ENCODE measurements around the gene MROH9.
A peak's percentile ranks its signal among the peaks of the same experiment; 100 is the strongest.
"Not testable (repeated sequence)": the region's sequence is repeated elsewhere in the genome, so short reads cannot be mapped to it uniquely, and the experiment has no call there.

MROH9 gene, protein sequence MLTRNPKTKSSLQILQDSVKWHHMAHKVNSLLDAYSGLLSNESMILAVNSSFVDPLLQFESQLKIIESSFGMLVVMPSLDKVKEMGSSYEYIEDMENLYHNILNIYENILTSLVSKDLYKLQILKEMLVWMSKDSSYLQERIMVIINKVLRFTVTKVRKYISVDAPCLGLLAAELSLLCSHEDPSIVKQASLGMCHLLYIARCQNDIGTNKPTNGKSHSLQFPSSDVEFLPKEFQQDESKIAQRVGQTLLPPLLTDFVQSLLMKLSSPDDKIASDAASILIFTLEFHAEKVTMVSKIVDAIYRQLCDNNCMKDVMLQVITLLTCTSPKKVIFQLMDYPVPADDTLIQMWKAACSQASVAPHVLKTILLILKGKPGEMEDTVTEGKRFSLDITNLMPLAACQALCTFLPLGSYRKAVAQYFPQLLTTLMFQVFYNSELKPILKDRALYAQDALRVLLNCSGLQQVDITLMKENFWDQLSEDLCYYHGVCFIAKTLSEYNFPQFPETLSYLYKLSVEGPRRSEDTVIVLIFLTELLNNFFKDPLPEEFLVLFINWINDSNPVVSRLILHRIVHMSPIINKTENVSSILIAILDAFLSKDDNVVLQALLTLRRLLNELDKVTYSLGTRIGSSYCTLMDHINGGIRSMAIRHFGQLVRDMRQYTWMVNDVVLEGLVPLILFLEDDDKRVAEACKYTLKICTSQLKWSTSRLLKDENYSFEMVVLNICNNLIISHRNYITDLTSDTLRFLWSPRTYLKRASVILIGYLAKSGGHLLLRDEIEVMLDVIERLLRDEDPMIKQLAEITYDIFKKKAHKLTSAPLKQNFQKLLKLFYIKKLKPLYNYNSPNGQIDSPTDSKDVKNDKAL

DNA sequence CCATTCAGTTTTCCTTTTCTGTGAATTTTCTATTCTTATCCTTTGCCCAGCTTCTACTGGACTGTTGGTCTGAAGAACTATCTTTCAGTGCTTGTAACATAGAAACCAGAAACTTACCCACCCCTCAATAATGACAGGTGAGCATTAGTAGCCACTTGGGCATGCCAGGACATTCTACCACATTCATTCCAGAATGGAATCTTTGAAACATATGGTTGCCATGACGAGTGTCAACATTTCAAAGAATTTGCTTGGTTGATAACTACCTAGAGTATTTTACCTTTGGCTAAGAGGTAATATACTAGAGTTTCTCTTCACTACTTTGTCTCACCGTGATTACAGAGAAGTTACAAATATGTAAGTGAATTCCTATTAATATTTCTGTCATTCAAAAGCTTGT is at the start of gene MROH9:
MROH9 (plus strand) TSS at position 304 of the 400 bp plus-strand sequence. CDS start 10,023 bp downstream, outside the sequence.
- H3K9me3 ChIP-seq (ENCODE audit: control insufficient read depth, low read length): no peaks in the 10 kb centered on the region
- no peak within 1 kb of the TSS for H3K4me3 ChIP-seq (ENCODE audit: low read length)
- no peak for DNase-seq (ENCODE audit: low read depth)
- H3K36me3 ChIP-seq (ENCODE audit: control insufficient read depth, insufficient read depth, low read length, severe bottlenecking): no peaks in the 10 kb centered on the region
- peaks cover 6% of the 10 kb centered on the region for H3K4me1 ChIP-seq (ENCODE audit: control insufficient read depth, insufficient read depth, low read length)
- no peak within 1 kb of the TSS for H3K9ac ChIP-seq (ENCODE audit: low read length)
- no peaks in the 10 kb centered on the region for H3K27me3 ChIP-seq (replicated peaks; ENCODE audit: control insufficient read depth, insufficient read depth, low read length)

DNA sequence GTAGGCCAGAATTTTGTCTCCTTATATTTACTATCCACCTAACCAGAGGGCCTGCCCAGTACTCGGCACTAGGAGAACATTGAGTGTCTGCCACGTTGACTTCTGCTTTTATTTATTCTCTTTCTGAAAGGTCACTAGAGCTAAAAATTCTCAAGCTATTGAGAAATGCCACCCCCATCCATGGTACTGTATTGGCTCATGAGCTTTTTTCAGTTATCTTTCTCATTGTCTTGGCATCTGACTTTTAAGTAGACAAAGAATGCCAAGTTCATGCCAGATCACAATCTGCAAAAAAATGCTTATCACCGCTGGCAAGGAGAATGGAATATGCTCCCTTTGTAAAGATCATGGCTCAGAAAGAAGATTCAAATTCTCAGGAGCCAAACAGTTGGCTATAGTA is 49.8 kb upstream of the MROH9 start:
- H3K9me3 ChIP-seq (ENCODE audit: control insufficient read depth, low read length): no peaks in the 10 kb centered on the region
- no peaks in the 10 kb centered on the region for H3K27me3 ChIP-seq (replicated peaks; ENCODE audit: control insufficient read depth, insufficient read depth, low read length)
- no peak overlapping the region for H3K9ac ChIP-seq (ENCODE audit: low read length)
- DNase-seq (ENCODE audit: low read depth): peak; percentile 76
- no peaks in the 10 kb centered on the region for H3K36me3 ChIP-seq (ENCODE audit: control insufficient read depth, insufficient read depth, low read length, severe bottlenecking)
- no peak overlapping the region for H3K4me3 ChIP-seq (ENCODE audit: low read length)
- H3K4me1 ChIP-seq (ENCODE audit: control insufficient read depth, insufficient read depth, low read length): peaks cover 29% of the 10 kb centered on the region

DNA sequence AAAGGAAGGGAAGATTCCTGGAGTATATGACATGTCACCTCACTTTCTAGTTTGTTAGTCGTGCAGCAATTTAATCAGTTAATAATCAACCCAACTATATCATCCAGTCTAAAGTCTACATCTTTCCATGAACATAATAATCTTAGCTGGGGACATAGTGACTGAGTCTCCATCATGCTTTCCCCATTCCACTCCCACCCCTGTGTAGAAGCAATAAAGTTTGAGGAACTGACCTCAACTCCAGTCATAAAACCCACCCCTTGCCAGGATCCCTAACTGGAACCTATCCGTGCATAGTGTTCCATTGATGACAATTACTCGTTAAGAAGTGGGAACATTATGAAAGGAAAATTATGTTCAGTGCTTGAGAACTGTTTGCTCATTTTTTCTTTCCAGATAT is 48.9 kb upstream of the MROH9 start:
- H3K4me3 ChIP-seq (ENCODE audit: low read length): no peak overlapping the region
- no peak overlapping the region for H3K9ac ChIP-seq (ENCODE audit: low read length)
- no peaks in the 10 kb centered on the region for H3K9me3 ChIP-seq (ENCODE audit: control insufficient read depth, low read length)
- no peak for DNase-seq (ENCODE audit: low read depth)
- H3K4me1 ChIP-seq (ENCODE audit: control insufficient read depth, insufficient read depth, low read length): peaks cover 23% of the 10 kb centered on the region
- H3K27me3 ChIP-seq (replicated peaks; ENCODE audit: control insufficient read depth, insufficient read depth, low read length): no peaks in the 10 kb centered on the region
- H3K36me3 ChIP-seq (ENCODE audit: control insufficient read depth, insufficient read depth, low read length, severe bottlenecking): no peaks in the 10 kb centered on the region

DNA sequence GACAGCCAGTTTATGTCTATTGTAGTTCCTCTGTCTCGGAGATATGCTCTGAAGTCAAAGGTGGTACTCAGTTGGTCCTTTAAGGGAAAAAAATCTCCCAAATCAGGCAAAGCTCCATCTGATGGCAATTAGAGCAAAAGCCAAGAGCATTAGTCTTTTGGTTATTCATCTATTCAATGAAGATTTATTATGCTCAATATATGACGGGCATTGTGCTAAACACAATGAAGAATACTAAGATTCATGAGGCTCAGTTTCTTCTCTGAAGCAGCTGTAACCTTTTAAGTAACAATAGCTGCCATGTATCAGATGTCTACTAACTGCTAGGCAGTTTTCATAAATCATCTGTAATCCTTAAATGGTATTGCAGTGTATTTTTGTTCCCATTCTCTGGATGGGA is 47.6 kb upstream of the MROH9 start:
- no peaks in the 10 kb centered on the region for H3K36me3 ChIP-seq (ENCODE audit: control insufficient read depth, insufficient read depth, low read length, severe bottlenecking)
- no peaks in the 10 kb centered on the region for H3K27me3 ChIP-seq (replicated peaks; ENCODE audit: control insufficient read depth, insufficient read depth, low read length)
- no peak overlapping the region for H3K9ac ChIP-seq (ENCODE audit: low read length)
- no peaks in the 10 kb centered on the region for H3K9me3 ChIP-seq (ENCODE audit: control insufficient read depth, low read length)
- no peak overlapping the region for H3K4me3 ChIP-seq (ENCODE audit: low read length)
- H3K4me1 ChIP-seq (ENCODE audit: control insufficient read depth, insufficient read depth, low read length): peaks cover 11% of the 10 kb centered on the region
- DNase-seq (ENCODE audit: low read depth): no peak

DNA sequence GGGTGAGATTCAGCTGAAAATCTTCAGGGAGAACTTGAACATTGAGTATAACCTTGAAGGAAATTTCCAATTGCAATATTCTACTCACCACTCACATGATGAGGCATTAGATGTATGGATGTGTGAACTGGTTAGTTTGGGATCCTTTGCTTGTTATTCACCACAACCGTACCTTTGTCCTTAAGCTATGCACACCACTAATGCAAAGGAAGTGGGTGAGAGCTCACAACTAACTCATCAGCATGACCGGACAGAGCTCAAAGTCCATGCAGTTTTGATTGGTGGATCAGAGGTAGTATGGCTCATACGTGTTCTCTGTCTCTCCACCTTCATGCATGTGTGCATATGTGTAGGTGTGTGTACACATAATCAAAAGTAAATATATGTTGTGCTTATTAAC is 43.5 kb upstream of the MROH9 start:
- peaks cover 27% of the 10 kb centered on the region for H3K4me1 ChIP-seq (ENCODE audit: control insufficient read depth, insufficient read depth, low read length)
- H3K4me3 ChIP-seq (ENCODE audit: low read length): no peak overlapping the region
- no peaks in the 10 kb centered on the region for H3K27me3 ChIP-seq (replicated peaks; ENCODE audit: control insufficient read depth, insufficient read depth, low read length)
- no peak for DNase-seq (ENCODE audit: low read depth)
- H3K9ac ChIP-seq (ENCODE audit: low read length): no peak overlapping the region
- H3K9me3 ChIP-seq (ENCODE audit: control insufficient read depth, low read length): no peaks in the 10 kb centered on the region
- no peaks in the 10 kb centered on the region for H3K36me3 ChIP-seq (ENCODE audit: control insufficient read depth, insufficient read depth, low read length, severe bottlenecking)

DNA sequence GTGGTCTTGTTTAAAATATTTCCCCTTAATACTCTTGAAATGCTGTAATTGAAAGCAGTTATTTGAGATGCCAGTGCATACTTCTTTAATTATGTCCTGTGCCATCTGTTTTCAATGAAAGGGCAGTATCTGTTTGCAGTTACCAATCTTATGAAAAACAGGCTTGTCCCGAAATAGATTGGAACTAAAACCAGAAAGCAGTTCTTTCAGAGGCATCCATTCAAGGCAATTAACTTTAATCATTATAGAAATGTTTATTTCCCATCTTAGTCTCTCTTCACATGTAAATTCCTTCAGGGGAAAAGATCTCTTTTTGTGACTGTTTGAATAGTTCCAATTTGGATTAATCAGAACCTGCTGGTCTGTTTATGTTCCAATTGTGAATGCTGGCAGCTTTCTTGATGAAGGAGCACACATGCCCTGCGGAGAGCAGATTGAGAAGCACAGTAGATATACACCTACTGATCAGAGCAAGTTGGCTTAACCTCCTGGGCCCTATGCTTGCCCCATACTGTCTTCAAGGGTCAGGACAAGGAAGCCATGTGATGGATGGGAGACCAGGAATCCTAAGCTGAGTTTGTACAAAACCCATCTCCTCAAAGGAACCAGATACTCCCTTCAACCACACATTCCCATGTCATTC is 41.6 kb upstream of the MROH9 start:
- peaks cover 27% of the 10 kb centered on the region for H3K4me1 ChIP-seq (ENCODE audit: control insufficient read depth, insufficient read depth, low read length)
- peak overlapping the region; percentile 27 for H3K9ac ChIP-seq (ENCODE audit: low read length)
- peak; percentile 94 for DNase-seq (ENCODE audit: low read depth)
- no peaks in the 10 kb centered on the region for H3K36me3 ChIP-seq (ENCODE audit: control insufficient read depth, insufficient read depth, low read length, severe bottlenecking)
- no peaks in the 10 kb centered on the region for H3K27me3 ChIP-seq (replicated peaks; ENCODE audit: control insufficient read depth, insufficient read depth, low read length)
- H3K9me3 ChIP-seq (ENCODE audit: control insufficient read depth, low read length): no peaks in the 10 kb centered on the region
- peak overlapping the region; percentile 6 for H3K4me3 ChIP-seq (ENCODE audit: low read length)

DNA sequence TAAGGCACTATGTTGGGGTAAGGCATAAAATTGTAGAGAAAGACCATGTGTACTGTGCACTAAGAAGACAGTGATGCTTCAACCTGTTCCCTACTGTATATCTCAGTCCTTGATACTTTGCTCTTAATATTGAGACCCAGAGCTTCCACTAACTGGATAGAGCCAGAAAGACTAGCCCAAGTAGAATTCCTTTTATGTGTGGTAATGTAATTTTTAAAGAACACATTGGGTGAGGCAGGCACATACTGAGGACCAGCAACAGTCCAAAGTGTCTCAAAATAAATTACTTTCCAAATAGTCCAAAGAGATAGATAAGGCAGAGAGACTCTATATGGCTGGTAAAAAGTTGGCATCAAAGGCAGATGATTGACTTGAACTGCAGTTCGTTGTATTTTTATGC is 31.4 kb upstream of the MROH9 start:
- H3K36me3 ChIP-seq (ENCODE audit: control insufficient read depth, insufficient read depth, low read length, severe bottlenecking): no peaks in the 10 kb centered on the region

DNA sequence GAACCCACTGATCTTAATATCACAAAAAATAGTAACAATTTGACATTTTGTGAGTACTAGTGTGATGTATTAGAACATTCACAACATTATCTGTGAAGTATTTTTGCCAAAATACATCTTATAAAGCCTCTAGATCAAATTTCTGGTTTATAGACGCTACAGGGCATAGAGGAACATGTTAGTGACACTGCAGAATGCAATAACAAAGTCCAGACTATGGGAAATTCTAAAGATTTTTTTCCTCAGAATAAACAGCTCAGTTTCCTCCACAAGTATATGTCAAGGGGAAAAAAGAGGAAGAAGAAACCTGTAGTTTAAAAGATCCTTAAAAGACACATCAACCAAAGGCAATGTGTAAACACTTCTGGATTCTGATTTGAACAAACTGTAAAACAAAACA is 26.4 kb upstream of the MROH9 start:
- no peak overlapping the region for H3K4me3 ChIP-seq (ENCODE audit: low read length)
- no peaks in the 10 kb centered on the region for H3K36me3 ChIP-seq (ENCODE audit: control insufficient read depth, insufficient read depth, low read length, severe bottlenecking)
- H3K27me3 ChIP-seq (replicated peaks; ENCODE audit: control insufficient read depth, insufficient read depth, low read length): no peaks in the 10 kb centered on the region
- no peaks in the 10 kb centered on the region for H3K9me3 ChIP-seq (ENCODE audit: control insufficient read depth, low read length)
- DNase-seq (ENCODE audit: low read depth): peak; percentile 38
- no peak overlapping the region for H3K9ac ChIP-seq (ENCODE audit: low read length)
- peaks cover 24% of the 10 kb centered on the region for H3K4me1 ChIP-seq (ENCODE audit: control insufficient read depth, insufficient read depth, low read length)

More for the DNA sequence above, 31.4 kb upstream of the MROH9 start:
- no peaks in the 10 kb centered on the region for H3K9me3 ChIP-seq (ENCODE audit: control insufficient read depth, low read length)
- H3K4me3 ChIP-seq (ENCODE audit: low read length): no peak overlapping the region
- H3K4me1 ChIP-seq (ENCODE audit: control insufficient read depth, insufficient read depth, low read length): no peaks in the 10 kb centered on the region
- no peaks in the 10 kb centered on the region for H3K27me3 ChIP-seq (replicated peaks; ENCODE audit: control insufficient read depth, insufficient read depth, low read length)
- no peak overlapping the region for H3K9ac ChIP-seq (ENCODE audit: low read length)
- DNase-seq (ENCODE audit: low read depth): no peak

DNA sequence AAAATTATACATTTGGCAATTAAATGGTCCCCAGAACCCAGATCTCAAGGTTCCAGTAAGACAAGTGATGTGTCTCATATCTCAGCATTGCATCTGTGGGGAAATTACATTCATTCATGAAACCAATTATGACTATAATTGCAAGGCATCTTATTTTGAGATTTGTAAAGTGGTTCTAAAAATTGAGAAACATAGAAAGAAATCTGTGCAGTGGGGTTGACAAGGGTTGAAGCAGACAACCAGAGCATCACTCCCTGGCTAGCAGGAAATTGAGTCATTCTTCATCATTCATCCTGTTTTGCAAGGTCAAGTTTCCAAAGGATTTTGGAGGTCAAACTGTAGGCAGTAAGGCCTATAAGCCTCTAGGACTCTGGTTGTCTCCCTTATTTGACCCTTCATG is 25.1 kb upstream of the MROH9 start:
- H3K9me3 ChIP-seq (ENCODE audit: control insufficient read depth, low read length): no peaks in the 10 kb centered on the region
- H3K9ac ChIP-seq (ENCODE audit: low read length): no peak overlapping the region
- H3K4me1 ChIP-seq (ENCODE audit: control insufficient read depth, insufficient read depth, low read length): peaks cover 24% of the 10 kb centered on the region
- DNase-seq (ENCODE audit: low read depth): peak; percentile 73
- no peak overlapping the region for H3K4me3 ChIP-seq (ENCODE audit: low read length)
- H3K36me3 ChIP-seq (ENCODE audit: control insufficient read depth, insufficient read depth, low read length, severe bottlenecking): no peaks in the 10 kb centered on the region
- H3K27me3 ChIP-seq (replicated peaks; ENCODE audit: control insufficient read depth, insufficient read depth, low read length): no peaks in the 10 kb centered on the region

DNA sequence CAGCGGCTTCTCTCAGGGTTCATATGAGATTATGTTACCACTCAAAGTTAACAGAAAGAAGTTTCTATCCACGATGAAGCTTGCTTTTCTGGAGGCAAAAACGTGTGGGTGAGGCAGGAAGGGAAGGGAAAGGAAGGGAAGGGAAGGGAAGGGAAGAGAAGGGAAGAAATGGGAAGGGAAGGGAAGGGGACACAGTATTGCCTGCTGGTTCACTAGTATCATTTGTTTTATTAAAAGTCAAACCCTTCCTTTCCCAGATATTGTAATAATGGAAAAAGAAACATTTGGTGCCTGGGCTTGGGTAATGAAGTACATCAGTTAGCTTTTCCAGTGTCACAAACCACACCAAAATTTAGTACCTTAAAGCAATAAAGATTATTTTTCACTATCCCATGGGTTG is 18.0 kb upstream of the MROH9 start:
- DNase-seq (ENCODE audit: low read depth): no peak
- H3K9ac ChIP-seq (ENCODE audit: low read length): no peak overlapping the region
- no peaks in the 10 kb centered on the region for H3K27me3 ChIP-seq (replicated peaks; ENCODE audit: control insufficient read depth, insufficient read depth, low read length)
- H3K36me3 ChIP-seq (ENCODE audit: control insufficient read depth, insufficient read depth, low read length, severe bottlenecking): no peaks in the 10 kb centered on the region
- H3K4me3 ChIP-seq (ENCODE audit: low read length): no peak overlapping the region
- H3K4me1 ChIP-seq (ENCODE audit: control insufficient read depth, insufficient read depth, low read length): peaks cover 6% of the 10 kb centered on the region
- peaks cover 25% of the 10 kb centered on the region for H3K9me3 ChIP-seq (ENCODE audit: control insufficient read depth, low read length)

DNA sequence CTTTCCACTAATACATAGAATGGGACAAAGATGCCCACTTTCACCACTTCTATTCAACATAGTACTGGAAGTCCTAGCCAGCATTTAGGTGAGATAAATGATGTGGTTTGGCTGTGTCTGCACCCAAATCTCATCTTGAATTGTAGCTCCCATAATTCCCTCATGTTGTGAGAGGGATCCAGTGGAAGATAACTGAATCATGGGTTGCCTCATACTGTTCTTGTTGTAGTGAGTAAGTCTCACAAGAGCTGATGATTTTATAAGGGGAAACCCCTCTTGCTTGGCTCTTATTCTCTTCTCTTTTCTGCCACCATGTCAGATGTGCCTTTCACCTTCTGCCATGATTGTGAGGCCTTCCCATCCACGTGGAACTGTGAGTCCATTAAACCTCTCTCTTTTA is 10.7 kb upstream of the MROH9 start:
- not testable (repeated sequence) for DNase-seq (ENCODE audit: low read depth); H3K27me3 ChIP-seq (replicated peaks; ENCODE audit: control insufficient read depth, insufficient read depth, low read length); H3K4me3 ChIP-seq (ENCODE audit: low read length); H3K36me3 ChIP-seq (ENCODE audit: control insufficient read depth, insufficient read depth, low read length, severe bottlenecking); H3K9ac ChIP-seq (ENCODE audit: low read length)
- Histone ChIP-seq H3K9me3 (ENCODE audit: control insufficient read depth, low read length) (peaks cover 25% of the 10 kb centered on the region), H3K4me1 (ENCODE audit: control insufficient read depth, insufficient read depth, low read length) (peaks cover 15% of the 10 kb centered on the region)
